SH-SY5Y (cell line): Measurements from ENCODE around the gene ADH5.

ENCODE experiments used
- GATA2 ChIP-seq: IDR thresholded peaks from 2 replicates; pipeline ENCODE4 v1.6.1; 2011; ENCODE audit warnings: mild to moderate bottlenecking, low read depth, low read length
- GATA3 ChIP-seq: IDR thresholded peaks from 2 replicates; pipeline ENCODE4 v1.6.1; 2011; ENCODE audit warnings: low read depth, mild to moderate bottlenecking, low read length, moderate library complexity

DNA sequence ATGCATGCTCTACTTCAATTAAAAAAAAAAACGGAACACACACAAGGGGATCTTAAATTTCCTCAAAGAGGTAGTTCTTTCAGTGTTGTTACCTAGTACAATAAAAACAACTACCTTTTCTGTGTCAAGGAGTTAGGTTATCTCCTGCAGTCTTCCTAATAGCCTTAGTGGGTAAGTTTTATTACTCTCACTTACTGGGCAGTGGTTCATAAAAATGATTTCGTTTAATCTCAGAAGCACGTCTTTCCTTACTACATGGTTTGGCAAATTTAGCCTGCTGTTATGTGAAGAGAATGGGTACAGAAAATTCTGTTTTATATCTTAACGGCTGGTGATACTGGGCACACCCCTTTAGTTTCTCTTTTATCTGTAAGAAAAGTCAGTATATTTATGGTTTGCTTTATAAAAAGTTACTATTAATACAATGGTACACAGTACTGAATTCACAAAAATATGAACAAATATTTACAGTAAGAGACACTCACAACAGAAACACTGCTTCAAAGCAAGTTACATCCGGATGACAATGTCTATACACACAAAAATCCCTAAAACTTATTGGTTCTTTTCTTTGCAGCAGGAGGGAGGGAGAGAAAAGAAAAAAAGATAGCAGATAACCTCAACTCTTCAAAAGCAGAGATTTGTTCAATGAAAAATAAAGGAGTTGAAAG, 8.8 kb downstream of the ADH5 start:
- no peak for TF ChIP-seq GATA2
- TF ChIP-seq GATA3 = no peak
